HEK293 (cell line): Measurements from ENCODE around the gene EGFLAM.

Source experiments
- CTCF ChIA-PET: fragments of 350-600 bp; formaldehyde crosslinking; extraction: SDS; loops from one replicate; lab custom pipeline; 2021; ENCODE audit warnings: antibody characterized with exemption; lab: Yijun Ruan, JAX
- POLR2A ChIA-PET: fragments of 300-600 bp; formaldehyde crosslinking; extraction: SDS; loops from one replicate; lab custom pipeline; 2020; ENCODE audit warnings: antibody characterized with exemption, inconsistent platforms; lab: Yijun Ruan, JAX
- H3K27ac ChIP-seq: fragments of 200-500 bp; sonication (Bioruptor generic); 2 replicates; pipeline ENCODE4 v1.5.1; 2014; ENCODE audit warnings: low read depth, low read length, control low read depth, inconsistent platforms; ENCODE audit errors: extremely low read depth
- H3K36me3 ChIP-seq, 2 experiments: fragments of 200-500 bp in 1 of 2; sonication (Bioruptor generic) in 1 of 2; 1 replicate in 1 of 2; 2 replicates in 1 of 2; pipeline ENCODE4 v1.5.1; 2014 to 2017; ENCODE audit warnings: inconsistent platforms in 2 of 2, low read length in 2 of 2; ENCODE audit not compliant: control insufficient read depth in 2 of 2, insufficient read depth in 1 of 2
- H3K4me1 ChIP-seq: fragments of 200-500 bp; sonication (Bioruptor generic); 2 replicates; pipeline ENCODE4 v1.5.1; 2014; ENCODE audit warnings: mild to moderate bottlenecking, low read length, inconsistent platforms; ENCODE audit not compliant: control insufficient read depth, insufficient read depth
- H3K4me3 ChIP-seq: 2 replicates; pipeline ENCODE4 v1.5.1; 2011; ENCODE audit warnings: low read depth, mild to moderate bottlenecking, control low read depth, low read length, moderate library complexity
- H3K9me3 ChIP-seq: fragments of 200-500 bp; sonication (Bioruptor generic); 2 replicates; pipeline ENCODE4 v1.5.1; 2014; ENCODE audit warnings: low read depth, low read length, inconsistent platforms; ENCODE audit not compliant: control insufficient read depth, insufficient read depth
- BCL6B ChIP-seq: fragments of 450-650 bp; formaldehyde crosslinking; IDR thresholded peaks from 2 replicates; pipeline ENCODE4 v1.5.1; 2017; ENCODE audit warnings: missing biosample characterization, missing genetic modification characterization
- EGR2 ChIP-seq: fragments of 450-650 bp; formaldehyde crosslinking; IDR thresholded peaks from 2 replicates; pipeline ENCODE4 v1.5.1; 2016; ENCODE audit warnings: low read depth, missing biosample characterization, missing genetic modification characterization
- KLF9 ChIP-seq: fragments of 450-650 bp; formaldehyde crosslinking; IDR thresholded peaks from 2 replicates; pipeline ENCODE4 v1.5.1; 2016; ENCODE audit warnings: missing biosample characterization, missing genetic modification characterization, low read depth
- RBAK ChIP-seq: fragments of 450-650 bp; formaldehyde crosslinking; IDR thresholded peaks from 2 replicates; pipeline ENCODE4 v1.5.1; 2016; ENCODE audit warnings: missing biosample characterization, missing genetic modification characterization
- ZBTB11 ChIP-seq: fragments of 450-650 bp; formaldehyde crosslinking; conservative IDR thresholded peaks from 2 replicates; pipeline ENCODE4 v1.5.1; 2016; ENCODE audit warnings: low read depth, missing biosample characterization, missing genetic modification characterization
- ZNF112 ChIP-seq: fragments of 450-650 bp; formaldehyde crosslinking; IDR thresholded peaks from 2 replicates; pipeline ENCODE4 v1.5.0; 2017; ENCODE audit warnings: missing biosample characterization, missing genetic modification characterization
- ZNF148 ChIP-seq: fragments of 450-650 bp; formaldehyde crosslinking; IDR thresholded peaks from 2 replicates; pipeline ENCODE4 v1.5.0; 2017; ENCODE audit warnings: missing biosample characterization, missing genetic modification characterization, borderline replicate concordance
- ZNF175 ChIP-seq: fragments of 450-650 bp; formaldehyde crosslinking; IDR thresholded peaks from 2 replicates; pipeline ENCODE4 v1.5.1; 2016; ENCODE audit warnings: missing biosample characterization, missing genetic modification characterization
- ZNF48 ChIP-seq: fragments of 450-650 bp; formaldehyde crosslinking; IDR thresholded peaks from 2 replicates; pipeline ENCODE4 v1.5.1; 2016; ENCODE audit warnings: missing biosample characterization, missing genetic modification characterization
- ZNF513 ChIP-seq: fragments of 450-650 bp; IDR thresholded peaks from 2 replicates; pipeline ENCODE4 v1.5.1; 2018; ENCODE audit warnings: missing biosample characterization, missing genetic modification characterization
- ZNF623 ChIP-seq: fragments of 450-650 bp; formaldehyde crosslinking; IDR thresholded peaks from 2 replicates; pipeline ENCODE4 v1.5.1; 2016; ENCODE audit warnings: missing biosample characterization, missing genetic modification characterization
- ZNF639 ChIP-seq: fragments of 450-650 bp; formaldehyde crosslinking; IDR thresholded peaks from 2 replicates; pipeline ENCODE4 v1.5.1; 2016; ENCODE audit warnings: missing biosample characterization, missing genetic modification characterization
- ZNF660 ChIP-seq: fragments of 450-650 bp; IDR thresholded peaks from 2 replicates; pipeline ENCODE4 v1.5.1; 2018; ENCODE audit warnings: missing biosample characterization, mild to moderate bottlenecking, missing genetic modification characterization
- ZSCAN18 ChIP-seq: fragments of 450-650 bp; formaldehyde crosslinking; IDR thresholded peaks from 2 replicates; pipeline ENCODE4 v1.5.1; 2016; ENCODE audit warnings: missing biosample characterization, missing genetic modification characterization
- ZSCAN30 ChIP-seq: fragments of 450-650 bp; IDR thresholded peaks from 2 replicates; pipeline ENCODE4 v1.5.1; 2018; ENCODE audit warnings: missing biosample characterization, mild to moderate bottlenecking, missing genetic modification characterization, moderate library complexity
- ZSCAN4 ChIP-seq: fragments of 450-650 bp; formaldehyde crosslinking; IDR thresholded peaks from 2 replicates; pipeline ENCODE4 v1.5.1; 2017; ENCODE audit warnings: missing biosample characterization, missing genetic modification characterization

Gene EGFLAM

GRCh38 chr5:38341056-38341455, 82.7 kb downstream of the EGFLAM start (continued):
- TF ChIP-seq ZSCAN4 (tag by site-specific recombination) (no peak), ZNF175 (tag by site-specific recombination) (no peak), EGR2 (tag by site-specific recombination) (no peak), RBAK (tag by site-specific recombination) (no peak), ZSCAN18 (tag by site-specific recombination) (no peak)
- TF ChIP-seq, all 188 proteins: peak for 0

- no peak for TF ChIP-seq ZNF639
- TF ChIP-seq ZNF175 (tag by site-specific recombination), result no peak
- TF ChIP-seq ZNF623 (tag by site-specific recombination), result no peak
- no peak for TF ChIP-seq ZNF148
- TF ChIP-seq ZNF660, result no peak
- no peak for TF ChIP-seq ZNF513 (tag by site-specific recombination)
- TF ChIP-seq ZSCAN30 (tag by site-specific recombination), result no peak
- no peak for TF ChIP-seq ZNF48 (tag by site-specific recombination)
- no peak for TF ChIP-seq ZBTB11 (tag by site-specific recombination)
- no peak for TF ChIP-seq ZNF112 (tag by site-specific recombination)
- TF ChIP-seq ZSCAN18 (tag by site-specific recombination), result no peak
- TF ChIP-seq BCL6B (tag by site-specific recombination), result no peak
- TF ChIP-seq KLF9 (tag by site-specific recombination), result no peak
- CTCF ChIA-PET, result no interaction called here
- POLR2A ChIA-PET, result no interaction called here
- Histone ChIP-seq H3K4me1 (no peaks in the 10 kb centered on the region), H3K27ac (no peak overlapping the region), H3K36me3 (no peaks in the 10 kb centered on the region), H3K9me3 (no peaks in the 10 kb centered on the region), H3K4me3 (no peak overlapping the region)
Measured at GRCh38 chr5:38341641-38342040, 83.3 kb downstream of the EGFLAM start.
